ENCODE measurements around the gene EPB41L2. TPM values are rescaled to one million over a fixed set of nuclear protein-coding genes. Genes with fewer than 3 reads are reported as not detected.
"Not testable (repeated sequence)": the region's sequence is repeated elsewhere in the genome, so short reads cannot be mapped to it uniquely, and the experiment has no call there.

The EPB41L2 gene
- total and polyA plus RNA-seq, 2 experiments from 2014 or later: 76.2 to 91.7 TPM

- H3K36me3 Mint-ChIP-seq (ENCODE audit: low read depth): peaks cover 28% of the 10 kb centered on the region
- H3K4me3 Mint-ChIP-seq: not testable (repeated sequence)
- H3K9me3 Mint-ChIP-seq: peaks cover 22% of the 10 kb centered on the region
These were observed 75.5 kb downstream of the EPB41L2 start for GRCh38 chr6:130987539-130987938.

GRCh38 chr6:130985115-130985514 lies 77.9 kb downstream of the EPB41L2 start:
- DNase-seq (ENCODE audit: low spot score) (no peak), ATAC-seq (no peak)
- H3K36me3 ChIP-seq (ENCODE audit: insufficient read depth): peaks cover 8% of the 10 kb centered on the region; the same call in 1 of the 2 replicates
- peaks cover 7% of the 10 kb centered on the region for H3K4me1 Mint-ChIP-seq
- H3K36me3 Mint-ChIP-seq (ENCODE audit: low read depth): peaks cover 28% of the 10 kb centered on the region
- no peaks in the 10 kb centered on the region for H3F3A ChIP-seq (replicated peaks; ENCODE audit: low read depth)
- H3K4me3 Mint-ChIP-seq: no peak overlapping the region
- peaks cover 22% of the 10 kb centered on the region for H3K9me3 Mint-ChIP-seq
- TF ChIP-seq EZH2 (IDR thresholded peaks at IDR 0.05; ENCODE audit: low read depth, unreplicated experiment) (no peak), ZNF114 (CRISPR knock-in tag; IDR thresholded peaks at IDR 0.05) (no peak), JUNB (IDR thresholded peaks at IDR 0.05; ENCODE audit: unreplicated experiment) (no peak), EZH2phosphoT487 (IDR thresholded peaks at IDR 0.05; ENCODE audit: unreplicated experiment) (no peak), NANOG (IDR thresholded peaks at IDR 0.05; ENCODE audit: borderline replicate concordance) (no peak), ZNF331 (CRISPR knock-in tag; IDR thresholded peaks at IDR 0.05; ENCODE audit: low read depth) (no peak), CTCF (conservative IDR thresholded peaks at IDR 0.05; ENCODE audit: low read depth in 2 of 2) (no peak)
- H3K27me3 Mint-ChIP-seq (ENCODE audit: insufficient read depth, low read depth, poor library complexity): peaks cover 4% of the 10 kb centered on the region
- no peak overlapping the region for H3K27ac ChIP-seq (ENCODE audit: low read depth)
- H2AFZ ChIP-seq: no peak overlapping the region
- H3K4me1 ChIP-seq (ENCODE audit: insufficient read depth): peaks cover 7% of the 10 kb centered on the region; the same call in 1 of the 2 replicates
- H3K4me2 ChIP-seq: no peak overlapping the region
- peaks cover 38% of the 10 kb centered on the region for H3K79me2 ChIP-seq (replicated peaks; ENCODE audit: insufficient read depth)
- no peaks in the 10 kb centered on the region; the same call in 1 of the 2 replicates for H4K20me1 ChIP-seq (replicated peaks; ENCODE audit: insufficient read depth)
- no peaks in the 10 kb centered on the region for H3K9me2 ChIP-seq (ENCODE audit: insufficient read depth)
- no peak overlapping the region for H3K27ac Mint-ChIP-seq
- H3K27me3 ChIP-seq (ENCODE audit: insufficient read depth): no peaks in the 10 kb centered on the region
- no peak overlapping the region for H3K4me3 ChIP-seq

More at GRCh38 chr6:130987539-130987938, 75.5 kb downstream of the EPB41L2 start:
- not testable (repeated sequence) for ATAC-seq; H3K4me1 Mint-ChIP-seq; H3K27me3 ChIP-seq (ENCODE audit: insufficient read depth); H3K4me2 ChIP-seq; H3K27me3 Mint-ChIP-seq (ENCODE audit: insufficient read depth, low read depth, poor library complexity); H3K9me2 ChIP-seq (ENCODE audit: insufficient read depth); H3K4me1 ChIP-seq (ENCODE audit: insufficient read depth); H4K20me1 ChIP-seq (replicated peaks; ENCODE audit: insufficient read depth); DNase-seq (ENCODE audit: low spot score); H3K36me3 ChIP-seq (ENCODE audit: insufficient read depth); H3K27ac Mint-ChIP-seq; H3K27ac ChIP-seq (ENCODE audit: low read depth); H3F3A ChIP-seq (replicated peaks; ENCODE audit: low read depth); H3K4me3 ChIP-seq; H2AFZ ChIP-seq
- H3K79me2 ChIP-seq (replicated peaks; ENCODE audit: insufficient read depth): peaks cover 23% of the 10 kb centered on the region

GRCh38 chr6:130982941-130983456 lies 80.0 kb downstream of the EPB41L2 start:
- H3K4me1 ChIP-seq (ENCODE audit: insufficient read depth): peaks cover 8% of the 10 kb centered on the region; the same call in 1 of the 2 replicates
- H3K27me3 ChIP-seq (ENCODE audit: insufficient read depth): no peaks in the 10 kb centered on the region
- H3K27me3 Mint-ChIP-seq (ENCODE audit: insufficient read depth, low read depth, poor library complexity): no peaks in the 10 kb centered on the region
- peaks cover 45% of the 10 kb centered on the region for H3K79me2 ChIP-seq (replicated peaks; ENCODE audit: insufficient read depth)
- H3K4me2 ChIP-seq: no peak overlapping the region
- no peaks in the 10 kb centered on the region; the same call in 1 of the 2 replicates for H4K20me1 ChIP-seq (replicated peaks; ENCODE audit: insufficient read depth)
- peaks cover 13% of the 10 kb centered on the region for H3K4me1 Mint-ChIP-seq
- peaks cover 28% of the 10 kb centered on the region for H3K36me3 Mint-ChIP-seq (ENCODE audit: low read depth)
- H2AFZ ChIP-seq: no peak overlapping the region
- DNase-seq (ENCODE audit: low spot score): no peak
- H3K4me3 Mint-ChIP-seq: no peak overlapping the region
- no peaks in the 10 kb centered on the region for H3K9me2 ChIP-seq (ENCODE audit: insufficient read depth)
- peaks cover 8% of the 10 kb centered on the region; the same call in 1 of the 2 replicates for H3K36me3 ChIP-seq (ENCODE audit: insufficient read depth)
- H3K4me3 ChIP-seq: no peak overlapping the region
- H3K27ac ChIP-seq (ENCODE audit: low read depth): no peak overlapping the region
- ATAC-seq: no peak
- H3K27ac Mint-ChIP-seq: no peak overlapping the region
- H3K9me3 Mint-ChIP-seq: peaks cover 22% of the 10 kb centered on the region
- no peaks in the 10 kb centered on the region for H3F3A ChIP-seq (replicated peaks; ENCODE audit: low read depth)
- TF ChIP-seq EZH2phosphoT487 (IDR thresholded peaks at IDR 0.05; ENCODE audit: unreplicated experiment) (no peak), EZH2 (IDR thresholded peaks at IDR 0.05; ENCODE audit: low read depth, unreplicated experiment) (no peak), ZNF114 (CRISPR knock-in tag; IDR thresholded peaks at IDR 0.05) (no peak), ZNF331 (CRISPR knock-in tag; IDR thresholded peaks at IDR 0.05; ENCODE audit: low read depth) (no peak), CTCF (conservative IDR thresholded peaks at IDR 0.05; ENCODE audit: low read depth in 2 of 2) (no peak), NANOG (IDR thresholded peaks at IDR 0.05; ENCODE audit: borderline replicate concordance) (no peak), JUNB (IDR thresholded peaks at IDR 0.05; ENCODE audit: unreplicated experiment) (no peak), STAT1 (IDR thresholded peaks at IDR 0.05; ENCODE audit: unreplicated experiment) (no peak), POLR2AphosphoS5 (IDR thresholded peaks at IDR 0.05; ENCODE audit: low read depth) (no peak), CREB1 (CRISPR knock-in tag; IDR thresholded peaks at IDR 0.05; ENCODE audit: low read depth) (no peak), ETS1 (IDR thresholded peaks at IDR 0.05) (no peak)

Measured in GM23338 (cell line).